ENCODE data around the gene SAA4.
"Not testable (repeated sequence)": the region's sequence is repeated elsewhere in the genome, so short reads cannot be mapped to it uniquely, and the experiment has no call there.

The SAA4 gene

DNA sequence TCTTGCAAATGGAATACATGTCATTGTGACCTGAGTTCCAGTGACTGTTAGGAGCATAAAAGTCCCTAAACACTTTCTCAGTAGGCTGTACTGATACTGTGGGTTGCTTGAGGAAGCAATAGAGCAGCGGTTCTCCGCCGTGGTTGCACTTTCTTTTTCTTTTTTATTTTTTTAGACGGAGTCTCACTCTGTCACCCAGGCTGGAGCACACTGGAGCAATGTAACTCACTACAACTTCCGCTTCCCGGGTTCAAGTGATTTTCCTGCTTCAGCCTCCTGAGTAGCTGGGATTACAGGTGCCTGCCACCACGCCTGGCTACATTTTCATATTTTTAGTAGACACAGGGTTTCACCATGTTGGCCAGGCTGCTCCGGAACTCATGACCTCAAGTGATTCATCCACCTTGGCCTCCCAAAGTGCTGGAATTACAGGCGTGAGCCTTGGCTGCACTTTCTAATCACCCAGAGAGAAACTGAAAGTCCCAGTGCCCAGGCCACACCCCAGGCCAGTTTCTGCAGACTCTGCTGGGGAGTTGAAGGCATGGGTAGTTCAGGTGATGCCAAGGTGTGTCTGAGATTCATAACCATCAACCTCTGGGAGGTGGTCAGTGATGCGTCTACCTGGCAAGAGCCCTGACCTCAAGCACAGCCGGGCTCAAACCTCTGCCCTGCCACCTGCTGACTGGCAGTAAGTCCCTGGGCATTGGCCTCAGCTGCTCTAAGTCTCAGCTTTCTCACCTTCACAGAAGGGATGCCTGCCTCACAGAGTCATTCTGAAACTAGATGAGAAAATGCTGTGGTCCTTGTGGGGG lies 10.0 kb upstream of the SAA4 start:
- peak; percentile 25 for DNase-seq

DNA sequence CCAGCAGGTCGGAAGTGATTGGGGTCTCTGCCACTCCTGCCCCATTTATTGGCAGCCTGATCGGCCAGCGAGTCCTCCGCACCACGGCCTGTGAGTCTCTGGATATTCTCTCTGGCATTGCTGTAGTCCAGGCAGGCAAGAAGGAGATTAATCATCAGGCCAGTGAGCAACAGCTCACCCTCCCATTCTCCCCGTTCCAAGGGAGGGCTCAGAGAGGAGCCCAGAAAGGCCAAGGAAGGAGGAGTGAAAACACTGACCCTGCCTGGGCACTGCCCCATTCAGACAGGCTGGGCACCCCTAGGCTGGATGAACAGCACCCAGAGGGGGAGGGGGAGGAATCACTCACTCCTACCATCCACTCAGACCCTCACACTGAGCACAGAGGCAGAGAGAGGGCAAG lies 8.8 kb upstream of the SAA4 start:
- DNase-seq, result no peak

DNA sequence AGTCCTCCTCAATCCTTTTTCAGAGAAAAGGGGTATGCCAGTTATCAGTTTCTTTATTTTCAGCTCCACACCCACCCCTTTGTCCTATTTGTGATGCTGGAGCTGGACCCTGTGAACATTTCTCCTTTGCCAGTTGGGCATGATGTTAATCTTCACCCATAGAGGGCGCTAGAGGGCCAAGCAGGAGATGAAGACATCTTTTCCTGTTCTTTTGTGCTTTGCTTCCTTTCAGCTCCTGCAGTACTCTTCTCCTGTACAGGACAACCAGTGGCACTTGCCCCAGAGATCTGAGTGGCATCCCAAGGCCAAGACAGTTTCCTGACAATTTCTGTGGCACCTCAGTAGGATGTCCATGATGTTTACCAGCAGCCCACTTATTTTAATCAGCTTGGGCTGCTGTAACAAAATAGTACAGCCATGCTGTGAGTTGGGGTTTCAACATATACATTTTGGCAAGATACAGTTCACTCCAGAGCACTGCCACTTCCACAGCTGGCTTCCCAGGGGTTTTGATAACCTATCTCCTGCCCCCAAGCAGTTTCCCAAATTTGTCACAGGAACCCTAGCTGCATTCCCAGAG lies 7.3 kb upstream of the SAA4 start:
- DNase-seq, result peak; percentile 79

DNA sequence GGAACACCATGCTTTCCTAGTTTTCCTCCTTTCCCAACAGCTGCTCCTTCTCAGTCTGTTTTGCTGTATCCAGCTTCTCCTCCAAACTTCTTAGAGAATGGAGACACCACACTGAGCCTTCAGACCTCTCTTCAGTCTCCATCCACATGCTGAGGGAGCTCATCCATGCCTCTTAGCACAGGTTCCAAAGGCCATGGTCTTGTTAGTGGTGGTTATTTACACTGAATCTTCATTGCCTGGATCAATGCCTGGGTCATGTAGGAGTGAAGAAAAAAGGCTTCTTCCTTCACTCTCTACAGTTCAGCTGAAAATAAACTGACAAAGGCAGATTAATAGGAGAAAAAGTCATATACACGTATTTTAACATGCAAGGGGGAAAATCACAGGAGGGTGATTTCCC lies 3.1 kb upstream of the SAA4 start:
- DNase-seq, result no peak

DNA sequence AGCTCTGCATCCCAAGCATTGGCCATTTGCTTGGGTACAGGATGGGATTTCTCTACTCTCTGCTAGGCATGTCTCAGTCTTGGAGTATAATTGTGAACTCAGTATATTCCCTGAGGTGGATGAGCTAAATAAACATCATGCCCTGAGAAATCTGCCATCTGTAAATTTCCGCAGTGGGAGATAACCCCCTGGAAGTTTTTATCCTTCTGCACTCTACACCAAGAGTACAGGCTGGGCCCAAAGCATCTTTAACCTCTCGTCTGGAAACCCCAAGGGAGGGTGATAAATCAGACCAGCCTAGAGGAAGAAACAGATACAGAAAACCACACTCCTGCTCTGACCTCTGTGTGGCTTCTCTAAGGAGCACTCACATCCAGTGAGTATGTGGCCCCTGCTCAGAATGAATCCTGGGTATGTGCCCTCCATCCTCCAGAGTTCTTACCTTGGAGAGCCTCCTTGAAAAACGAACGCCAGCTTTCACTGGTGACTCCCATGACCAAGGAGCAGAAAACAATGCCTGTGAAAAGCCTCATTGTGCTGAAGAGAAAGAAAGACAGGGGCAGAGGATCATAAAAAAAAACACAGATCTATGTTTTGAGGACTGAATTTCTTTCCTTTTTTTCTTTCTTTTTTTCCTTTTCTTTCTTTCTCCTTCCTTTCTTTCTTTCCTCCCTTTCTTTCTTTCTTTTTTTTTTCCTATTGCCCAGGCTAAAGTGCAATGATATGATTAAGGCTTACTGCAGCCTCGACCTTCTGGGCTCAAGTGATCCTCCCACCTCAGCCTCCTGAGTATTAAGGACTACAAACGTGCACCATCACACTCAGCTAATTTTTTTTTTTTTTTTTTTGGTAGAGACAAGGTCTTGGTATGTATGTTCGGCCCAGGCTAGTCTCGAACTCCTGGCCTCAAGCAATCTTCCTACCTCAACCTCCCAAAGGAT lies 938 bp downstream of the SAA4 start:
- DNase-seq, result no peak

DNA sequence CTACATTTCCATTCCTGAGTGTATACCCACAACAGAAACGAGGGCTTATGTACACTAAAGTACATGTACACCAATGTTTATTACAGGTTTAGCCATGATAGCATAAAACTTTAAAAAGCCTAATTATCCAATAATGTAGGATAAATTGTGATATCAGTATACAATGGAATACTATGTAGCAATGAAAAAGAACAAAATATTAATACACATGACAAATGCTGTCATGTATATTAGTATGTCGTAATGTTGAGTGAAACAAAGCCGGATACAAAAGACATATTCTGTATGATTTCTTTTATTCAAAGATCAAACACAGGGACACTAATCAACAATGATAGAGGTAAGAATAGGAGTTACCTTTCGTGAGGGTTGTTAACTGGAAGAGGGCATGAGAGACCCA lies 2.7 kb downstream of the SAA4 start:
- no peak for DNase-seq

DNA sequence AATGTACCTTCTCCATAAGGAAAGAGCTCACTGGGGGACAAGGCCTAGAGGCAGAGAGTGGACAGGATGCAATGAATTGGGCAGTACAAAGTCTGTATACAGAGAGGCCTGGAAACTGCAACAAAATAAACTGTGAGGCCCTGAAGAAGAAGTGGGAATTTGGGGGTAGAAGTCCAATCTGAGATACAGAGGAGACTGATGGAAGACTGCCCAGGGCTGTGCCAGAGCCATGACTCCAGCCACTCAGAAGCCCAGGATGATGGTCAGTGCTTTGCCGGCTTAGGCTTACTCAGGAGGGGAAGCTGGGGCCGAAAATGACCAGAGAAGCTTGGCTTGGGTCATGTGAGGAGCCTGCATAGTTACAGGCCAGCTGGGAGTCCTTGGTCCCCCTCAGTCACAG lies 5.7 kb downstream of the SAA4 start:
- no peak for DNase-seq

DNA sequence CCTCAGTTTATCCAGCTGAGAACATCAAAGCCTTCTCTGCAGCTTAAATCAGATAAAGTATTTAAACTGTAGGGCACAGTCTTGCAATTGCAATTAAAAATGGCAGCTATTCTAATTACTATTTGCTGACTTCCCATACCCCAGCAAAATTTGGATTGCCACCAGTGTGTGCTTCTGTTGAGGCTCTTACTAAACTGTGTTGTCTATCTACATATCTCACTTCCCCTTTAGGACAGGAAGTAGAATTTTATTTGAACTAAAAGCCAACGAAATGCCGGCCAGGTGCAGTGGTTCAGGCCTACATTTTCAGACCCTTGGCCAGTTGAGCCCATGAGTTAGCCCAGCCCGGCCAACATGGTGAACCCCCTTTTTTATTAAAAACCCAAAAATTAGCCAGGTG lies 7.1 kb downstream of the SAA4 start:
- DNase-seq, result no peak

DNA sequence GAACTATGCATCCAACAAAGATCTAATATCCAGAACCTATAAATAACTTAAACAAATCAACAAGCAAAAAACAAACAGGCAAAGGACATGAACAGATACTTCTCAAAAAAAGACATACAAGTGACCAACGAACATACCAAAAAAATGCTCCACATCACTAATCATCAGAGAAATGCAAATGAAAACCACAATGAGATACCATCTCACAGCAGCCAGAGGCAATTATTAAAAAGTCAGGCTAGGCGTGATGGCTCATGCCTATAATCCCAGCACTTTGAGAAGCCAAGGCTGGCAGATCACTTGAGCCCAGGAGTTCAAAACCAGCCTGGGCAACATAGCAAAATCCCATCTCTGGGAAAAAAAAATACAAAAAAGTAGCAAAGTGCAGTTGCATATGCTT lies 10.7 kb downstream of the SAA4 start:
- no peak for DNase-seq

DNA sequence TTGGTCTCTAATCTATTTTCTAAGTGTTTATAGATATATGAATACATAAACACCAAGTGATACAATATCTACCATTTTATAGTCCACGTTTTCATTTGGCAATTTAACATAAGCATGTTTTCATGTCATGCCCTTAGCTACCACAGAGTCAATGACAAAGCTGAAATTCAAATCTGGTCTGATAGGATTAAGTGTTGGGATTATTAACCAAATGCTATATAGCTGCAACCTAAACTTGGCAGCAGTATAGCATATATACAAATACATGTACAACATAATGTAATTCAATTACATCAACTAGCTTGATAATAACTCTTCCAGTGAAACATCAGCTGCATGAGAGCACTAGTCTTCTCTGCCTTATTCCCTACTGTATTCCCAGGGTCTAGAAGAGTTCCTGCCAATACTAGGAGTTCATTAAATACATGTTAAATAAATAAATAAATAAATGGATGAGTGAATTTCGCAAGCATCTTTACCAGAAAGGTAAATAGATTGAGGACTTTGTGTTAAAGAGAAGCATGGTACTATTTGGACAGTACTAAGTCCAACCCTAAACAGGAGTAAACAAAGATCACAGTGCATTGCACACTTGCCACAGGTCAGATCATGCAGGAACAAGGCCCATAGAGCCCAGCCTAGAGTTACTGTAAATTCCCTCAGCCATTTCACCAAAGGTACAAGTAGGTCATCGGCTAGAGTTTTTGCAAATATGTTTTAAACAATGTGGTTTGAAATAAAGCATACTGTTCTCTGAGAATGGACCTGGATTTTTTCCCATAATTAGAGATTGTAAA lies 12.8 kb downstream of the SAA4 start:
- DNase-seq, result no peak

DNA sequence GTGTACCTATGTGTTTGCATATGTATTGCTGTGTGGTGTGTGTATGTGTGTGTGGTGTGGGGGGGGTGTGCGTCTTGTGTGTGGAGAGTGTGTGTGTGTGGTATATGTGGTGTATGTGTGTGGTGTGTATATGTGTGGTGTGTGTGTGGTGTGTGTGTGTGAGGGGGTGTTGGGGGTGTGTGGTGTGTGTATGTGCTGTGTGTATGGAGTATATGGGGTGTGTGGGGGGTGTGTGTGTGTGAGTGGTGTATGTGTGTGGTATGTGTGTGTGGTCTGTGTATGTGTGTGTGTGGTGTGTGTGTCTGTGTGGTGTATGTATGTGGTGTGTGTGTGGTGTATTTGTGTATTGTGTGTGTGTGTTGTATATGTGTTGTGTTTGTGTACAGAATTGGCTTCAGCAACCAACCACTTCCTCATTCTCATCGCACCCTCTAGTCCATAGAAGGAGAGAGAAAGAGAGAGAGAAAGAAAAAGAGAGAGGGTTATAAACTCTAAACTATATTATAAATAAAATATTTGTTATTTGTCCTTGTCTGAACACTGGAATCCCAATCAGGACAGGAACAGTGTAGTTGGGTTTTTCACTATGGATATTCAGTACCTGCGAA lies 13.7 kb downstream of the SAA4 start:
- DNase-seq, result no peak

DNA sequence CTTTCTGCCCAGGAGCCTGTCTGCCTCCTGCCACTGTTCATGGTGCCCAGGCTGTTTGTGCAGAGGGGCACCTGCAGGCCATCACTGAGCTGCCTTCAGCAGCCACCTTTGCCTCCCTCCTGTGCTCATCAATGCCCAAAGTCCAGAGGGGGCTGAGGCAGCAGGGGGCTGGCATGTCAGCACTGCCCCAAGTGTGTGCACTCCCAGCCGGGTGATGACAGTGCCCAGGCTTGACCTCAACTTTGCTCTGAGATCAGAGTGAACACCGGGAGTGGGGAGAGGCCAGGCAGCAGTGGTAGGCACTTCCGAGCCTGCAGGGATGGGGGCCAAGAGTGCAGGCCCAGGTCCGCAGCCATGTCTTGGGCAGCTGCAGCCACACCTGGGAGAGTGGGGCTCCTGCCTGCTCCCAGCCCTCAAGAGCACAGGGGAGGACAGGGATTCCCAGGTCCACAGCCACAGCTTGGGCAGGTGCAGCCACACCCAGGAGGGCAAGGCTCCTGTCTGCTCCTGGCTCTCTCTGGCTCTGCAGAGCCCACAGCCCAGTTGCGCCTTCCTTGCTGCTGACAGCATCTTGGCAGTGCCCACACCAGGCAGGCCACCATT lies 15.2 kb downstream of the SAA4 start:
- no peak for DNase-seq

DNA sequence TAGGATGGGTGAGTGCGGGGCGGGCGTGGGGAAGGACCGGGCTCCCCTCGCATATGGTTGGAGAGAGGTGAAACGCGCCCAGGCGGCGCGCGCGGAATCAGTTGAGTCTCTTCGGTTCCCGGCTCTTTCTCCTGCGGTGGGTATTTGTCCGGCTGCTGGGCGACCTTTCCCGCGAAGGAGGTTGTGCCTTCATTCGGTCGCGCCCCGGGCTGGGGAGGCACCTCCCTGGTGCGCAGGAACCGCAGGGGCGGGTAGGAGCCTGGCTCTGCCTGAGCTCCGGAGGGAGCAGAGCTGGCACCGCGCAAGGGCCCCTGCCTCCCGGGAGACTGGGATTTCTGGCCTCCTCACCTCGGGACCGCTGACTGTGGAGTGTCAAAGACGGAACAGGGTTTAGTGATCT lies 27.5 kb downstream of the SAA4 start:
- no peak for DNase-seq

DNA sequence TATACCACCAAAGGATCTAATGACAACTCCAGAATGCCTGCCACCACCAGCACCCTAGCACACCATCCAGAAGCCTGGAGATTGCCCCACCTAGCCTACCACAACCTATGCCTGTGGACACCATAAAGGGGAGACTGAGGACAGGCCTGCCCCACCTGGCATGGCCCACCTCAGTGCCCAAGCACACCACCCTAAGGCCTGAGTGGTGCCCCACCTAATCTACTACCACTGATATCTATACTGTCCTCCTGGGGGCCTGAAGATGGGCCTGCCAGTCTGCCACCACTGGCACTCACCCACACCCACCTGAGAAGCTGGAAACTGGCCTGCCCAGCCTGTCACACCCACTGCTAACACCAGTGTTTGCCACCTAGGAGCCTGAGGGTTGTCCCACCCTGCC lies 31.8 kb downstream of the SAA4 start:
- no peak for DNase-seq

DNA sequence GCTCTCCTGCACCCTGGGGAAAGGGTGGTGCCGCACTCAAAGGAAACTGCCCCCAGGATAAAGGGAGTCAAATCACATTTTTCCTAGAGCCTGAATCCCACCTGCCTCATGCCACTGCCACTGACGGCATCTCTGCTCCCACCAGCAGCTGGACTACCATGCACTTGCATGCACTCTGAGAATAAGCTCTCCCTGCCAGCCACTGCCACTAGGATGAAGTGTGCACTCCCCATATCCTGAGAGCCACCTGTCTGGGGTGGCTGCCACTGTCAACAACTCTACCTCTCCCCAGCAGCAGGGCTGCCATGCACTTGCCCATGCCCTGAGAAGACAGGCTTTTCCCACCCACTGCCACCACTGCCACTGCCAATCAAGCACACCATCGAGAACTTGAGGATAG lies 32.4 kb downstream of the SAA4 start:
- no peak for DNase-seq

DNA sequence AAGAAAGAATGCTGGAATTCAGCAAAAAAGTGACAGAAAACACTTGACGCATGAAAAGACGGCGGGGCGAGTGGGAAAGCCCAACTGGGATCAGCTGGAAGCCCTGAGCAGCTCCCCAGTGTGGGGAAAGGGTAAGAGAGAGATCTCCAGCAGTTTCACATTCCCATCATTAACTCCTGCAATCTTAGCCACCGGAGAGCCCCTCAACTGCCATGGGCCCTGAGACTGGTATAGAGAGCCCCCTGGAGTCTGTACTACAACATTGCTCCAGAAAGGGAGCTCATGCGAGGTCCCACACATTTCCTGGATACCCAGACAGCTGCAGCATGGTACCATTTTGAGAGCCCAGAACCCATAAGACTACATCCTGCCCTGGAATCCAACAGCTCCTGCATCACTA lies 32.9 kb downstream of the SAA4 start:
- peak; percentile 68 for DNase-seq

DNA sequence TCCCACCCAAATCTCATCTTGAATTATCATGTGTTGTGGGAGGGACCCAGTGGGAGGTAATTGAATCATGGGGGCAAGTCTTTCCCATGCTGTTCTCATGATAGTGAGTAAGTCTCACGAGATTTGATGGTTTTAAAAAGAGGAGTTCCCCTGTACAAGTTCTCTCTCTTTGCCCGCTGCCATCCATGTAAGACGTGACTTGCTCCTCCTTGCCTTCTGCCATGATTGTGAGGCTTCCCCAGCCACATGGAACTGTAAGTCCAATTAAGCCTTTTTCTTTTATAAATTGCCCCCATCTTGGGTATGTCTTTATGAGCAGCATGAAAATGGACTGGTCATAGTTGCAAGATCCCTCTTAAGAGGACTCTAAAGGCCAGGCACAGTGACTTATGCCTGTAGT lies 38.9 kb downstream of the SAA4 start:
- DNase-seq, result not testable (repeated sequence)

DNA sequence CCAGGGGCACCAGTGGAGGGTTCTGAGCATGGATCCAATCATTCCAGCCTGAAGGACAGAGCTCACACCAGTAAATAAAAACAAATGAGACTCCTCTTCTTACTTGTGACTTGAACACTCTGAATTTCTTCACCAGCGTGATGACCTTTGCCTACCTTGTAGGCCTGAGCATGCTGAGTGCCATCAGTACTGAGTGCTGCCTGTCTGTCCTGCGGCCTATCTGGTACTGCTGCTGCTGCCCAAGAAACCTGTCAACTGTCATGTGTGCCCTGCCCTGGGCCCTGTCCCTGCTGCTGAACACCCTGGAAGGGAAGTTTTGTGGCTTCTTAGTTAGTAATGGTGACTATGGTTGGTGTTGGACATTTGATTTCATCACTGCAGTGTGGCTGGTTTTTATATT lies 40.1 kb downstream of the SAA4 start:
- no peak for DNase-seq

DNA sequence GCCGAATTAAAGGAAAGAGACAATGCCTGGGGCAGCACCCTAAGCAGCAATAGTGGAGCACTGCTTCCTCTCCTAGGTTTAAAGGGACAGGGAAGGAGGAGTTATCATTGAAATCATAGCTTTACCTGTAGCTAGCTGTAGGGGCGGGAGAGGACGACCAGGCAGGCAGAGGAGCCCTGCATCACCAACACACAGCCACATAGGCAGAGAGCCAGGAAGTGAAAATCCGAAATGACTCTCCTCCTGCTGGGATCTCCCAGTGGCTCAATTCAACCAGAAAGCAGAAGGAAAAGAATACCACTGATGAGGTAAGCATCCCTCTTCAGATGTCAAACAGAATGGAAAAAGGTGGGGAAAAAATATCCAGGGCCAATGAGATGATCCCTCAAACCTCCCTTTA lies 43.6 kb downstream of the SAA4 start:
- DNase-seq, result no peak

DNA sequence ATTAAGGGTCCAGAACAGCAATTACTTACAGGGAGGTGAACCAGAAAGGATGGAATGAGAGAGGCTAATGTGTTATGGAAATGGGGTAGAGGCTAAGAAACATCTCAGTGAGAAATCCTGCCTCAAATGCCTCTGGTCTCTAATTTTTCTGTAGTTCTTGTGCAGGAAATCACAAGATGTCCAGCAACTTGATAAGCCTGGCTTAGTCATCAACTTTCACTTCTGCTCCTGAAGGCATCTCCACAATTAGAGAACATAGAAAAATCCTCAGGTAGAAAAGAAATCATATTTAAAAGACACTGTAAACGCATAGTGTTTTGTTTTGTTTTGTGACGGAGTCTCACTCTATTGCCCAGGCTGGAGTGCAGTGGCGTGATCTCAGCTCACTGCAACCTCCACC lies 45.2 kb downstream of the SAA4 start:
- no peak for DNase-seq

DNA sequence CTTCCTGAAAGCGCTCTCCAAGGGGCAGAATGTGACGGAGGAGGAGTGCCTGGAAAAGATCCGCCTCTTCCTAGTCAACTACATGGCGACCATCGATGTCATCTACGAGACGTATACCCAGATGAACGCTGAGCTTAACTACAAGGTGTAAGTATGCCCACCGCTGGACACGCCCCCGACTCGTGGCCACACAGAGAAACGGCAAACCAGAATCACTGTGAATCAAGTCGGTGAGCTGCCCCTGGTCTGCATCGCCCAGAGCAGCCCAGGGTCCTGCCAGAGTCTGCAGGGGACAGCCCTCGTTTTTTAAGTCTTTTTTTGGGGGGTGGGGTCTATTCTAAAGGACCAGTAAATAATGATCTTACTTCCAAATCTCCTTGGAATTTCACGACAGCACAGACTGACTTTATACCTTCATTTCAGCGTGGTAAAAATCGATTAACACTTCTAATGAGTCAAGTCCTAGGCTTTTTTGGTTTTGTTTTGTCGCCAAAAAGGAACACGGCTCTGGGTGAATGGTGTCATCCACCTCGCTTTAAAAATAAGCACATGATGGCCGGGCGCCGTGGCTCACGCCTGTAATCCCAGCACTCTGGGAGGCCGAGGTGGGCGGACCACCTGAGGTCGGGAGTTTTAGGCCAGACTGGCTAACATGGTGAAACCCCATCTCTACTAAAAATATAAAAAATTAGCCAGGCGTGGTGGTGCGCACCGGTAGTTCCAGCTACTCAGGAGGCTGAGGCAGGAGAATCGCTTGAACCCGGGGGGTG lies 46.9 kb downstream of the SAA4 start:
- not testable (repeated sequence) for DNase-seq

Data from islet precursor cell (in vitro differentiated cells).